Measurements from ENCODE around the gene MLLT3.

DNA sequence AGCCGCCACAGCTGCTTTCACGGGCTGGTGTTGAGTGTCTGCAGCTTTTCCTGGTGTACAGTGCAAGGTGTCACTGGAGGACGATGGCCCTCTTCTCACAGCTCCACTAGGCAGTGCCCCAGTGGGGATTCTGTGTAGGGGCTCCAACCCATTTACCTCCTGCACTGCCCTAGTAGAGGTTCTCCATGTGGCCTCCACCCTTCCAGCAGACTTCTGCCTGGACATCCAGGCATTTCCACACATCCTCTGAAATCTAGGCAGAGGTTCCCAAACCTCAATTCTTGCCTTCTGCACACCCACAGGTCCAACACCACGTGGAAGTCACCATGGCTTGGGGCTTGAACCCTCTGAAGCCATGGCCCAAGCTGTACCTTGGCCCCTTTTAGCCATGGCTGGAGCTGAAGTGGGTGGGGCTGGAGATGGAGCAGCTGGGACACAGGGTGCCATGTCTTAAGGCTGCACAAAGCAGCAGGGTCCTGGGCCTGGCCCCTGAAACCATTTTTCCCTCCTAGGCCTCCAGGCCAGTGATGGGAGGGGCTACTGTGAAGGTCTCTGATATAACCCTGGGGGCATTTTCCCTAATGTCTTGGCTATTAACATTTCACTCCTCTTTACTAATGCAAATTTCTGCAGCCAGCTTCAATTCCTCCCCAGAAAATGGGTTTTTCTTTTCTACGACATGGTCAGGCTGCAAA is 82.0 kb downstream of the MLLT3 start:
- TF ChIP-seq CTCF (conservative IDR thresholded peaks at IDR 0.05) (no peak), EZH2 (IDR thresholded peaks at IDR 0.05; ENCODE audit: low read depth) (no peak)
